Sigmoid colon (tissue), 7 donors: Measurements from ENCODE around the gene TRIM47. TPM values are rescaled to one million over a fixed set of nuclear protein-coding genes. Genes with fewer than 3 reads are reported as not detected.

Source experiments
- DNase-seq: peaks from one replicate; pipeline ENCODE4 v3.0.0-alpha.2; 2019
- H3K27ac ChIP-seq, 4 donors: fragments of 200-600 bp; sonication (generic); one replicate each; pipeline ENCODE4 v1.5.1; 2016 to 2019; ENCODE audit warnings: mild to moderate bottlenecking in 1 of 4
- H3K27me3 ChIP-seq, 3 donors: fragments of 200-600 bp; sonication (generic); one replicate each; pipeline ENCODE4 v1.5.1; 2019; ENCODE audit warnings: mild to moderate bottlenecking in 1 of 3
- H3K36me3 ChIP-seq, 4 donors: fragments of 200-600 bp; sonication (generic); one replicate each; pipeline ENCODE4 v1.5.1; 2016 to 2019
- H3K4me1 ChIP-seq, 4 donors: fragments of 200-600 bp; sonication (generic); one replicate each; pipeline ENCODE4 v1.5.1; 2017 to 2019
- H3K4me3 ChIP-seq, 4 donors: fragments of 200-600 bp; sonication (generic); one replicate each; pipeline ENCODE4 v1.5.1; 2017 to 2019; ENCODE audit warnings: mild to moderate bottlenecking in 2 of 4, moderate library complexity in 1 of 4
- H3K9me3 ChIP-seq, 4 donors: fragments of 200-600 bp in 3 of 4; sonication (generic) in 3 of 4; one replicate each; pipeline versions ENCODE4 v1.5.1 to v1.6.1; 2013 to 2019
- CTCF ChIP-seq, 4 experiments: fragments of 450-650 bp in 3 of 4; fragments of 200-600 bp in 1 of 4; IDR thresholded peaks; one replicate each; pipeline ENCODE4 v1.5.1; 2016 to 2019; ENCODE audit warnings: antibody characterized with exemption in 4 of 4, mild to moderate bottlenecking in 3 of 4, moderate library complexity in 2 of 4
- EP300 ChIP-seq, 4 donors: sonication (generic); formaldehyde crosslinking; IDR thresholded peaks; one replicate each; pipeline ENCODE4 v1.6.1; 2017; ENCODE audit warnings: antibody characterized with exemption in 4 of 4
- POLR2A ChIP-seq, 2 donors: fragments of 450-650 bp; IDR thresholded peaks; one replicate each; pipeline ENCODE4 v1.6.1; 2016; ENCODE audit warnings: antibody characterized with exemption in 2 of 2, mild to moderate bottlenecking in 2 of 2, moderate library complexity in 2 of 2
- POLR2AphosphoS5 ChIP-seq, 4 donors: sonication (generic); formaldehyde crosslinking; IDR thresholded peaks; one replicate each; pipeline ENCODE4 v1.6.1; 2017; ENCODE audit warnings: antibody characterized with exemption in 4 of 4
- WGBS, 2 donors: extraction: QIAGEN DNeasy Blood & Tissue Kit; methylation state at CpG; one replicate each; pipeline ENCODE4 v1.1.7; 2013; 5-methylcytosine and 5-hydroxymethylcytosine counted together
- intact Hi-C: fragments of 100-400 bp; cut with DNase I; formaldehyde crosslinking; loops from one replicate; pipeline ENCODE4 v1.15.1; 2023
- polyA plus RNA-seq, 3 donors: library from polyadenylated mRNA; stranded (reverse); fragments of 200-250 nt; gene quantifications; one replicate each; pipeline ENCODE4 v1.2.3, GENCODE V29; 2013
- total RNA-seq, 4 donors: library from RNA; depleted of rRNA; stranded (reverse); fragments of >200 nt; gene quantifications; one replicate each; pipeline ENCODE4 v1.1.0, GENCODE V29; 2016
- donor health status: healthy with polysubstance abuse.
- donor health status: Bipolar disorder and iron deficiency.
- donor health status: healthy.

The TRIM47 gene
- total and polyA plus RNA-seq, 7 donors, result 27.8 to 41.0 (median 39.0) TPM

DNA sequence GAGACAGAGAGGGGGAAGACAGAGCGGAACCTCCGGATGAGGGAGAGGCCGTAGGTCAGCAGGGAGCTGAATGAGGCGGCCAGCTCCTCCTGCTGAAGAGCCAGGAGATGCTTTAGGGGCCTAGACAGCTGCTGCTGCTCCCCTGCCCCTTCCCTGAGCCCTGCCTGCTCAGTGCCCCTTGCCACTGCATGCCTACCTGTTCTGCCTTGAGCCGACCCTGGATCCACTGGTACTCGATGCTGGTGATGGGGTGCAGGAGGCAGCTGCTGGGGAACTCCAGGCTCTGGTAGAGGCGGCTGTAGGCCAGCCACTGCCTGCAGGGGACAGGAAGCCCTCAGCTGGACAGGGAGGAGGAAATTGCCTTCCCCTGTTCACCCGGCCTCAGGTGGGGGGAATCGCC lies 41.8 kb downstream of the TRIM47 start:
- no peak overlapping the region for H3K27ac ChIP-seq
- TF ChIP-seq POLR2A (IDR thresholded peaks at IDR 0.05), result no peak
- TF ChIP-seq POLR2AphosphoS5 (IDR thresholded peaks at IDR 0.05), result no peak
- no peak for TF ChIP-seq EP300 (IDR thresholded peaks at IDR 0.05)
- no peak for TF ChIP-seq CTCF (IDR thresholded peaks at IDR 0.05)
- intact Hi-C loops, result no loop called here
- no peak for DNase-seq
- H3K4me3 ChIP-seq, result no peak overlapping the region
- H3K9me3 ChIP-seq, result no peaks in the 10 kb centered on the region
- H3K27me3 ChIP-seq, result no peaks in the 10 kb centered on the region
- 78 to 89% methylated on average over 9 of the region's 9 CpGs for WGBS, 2 donors
- H3K4me1 ChIP-seq, result peaks cover 0 to 13% (median 10%) of the 10 kb centered on the region in 4 donors
- peaks cover 0 to 35% (median 0%) of the 10 kb centered on the region in 4 donors for H3K36me3 ChIP-seq

DNA sequence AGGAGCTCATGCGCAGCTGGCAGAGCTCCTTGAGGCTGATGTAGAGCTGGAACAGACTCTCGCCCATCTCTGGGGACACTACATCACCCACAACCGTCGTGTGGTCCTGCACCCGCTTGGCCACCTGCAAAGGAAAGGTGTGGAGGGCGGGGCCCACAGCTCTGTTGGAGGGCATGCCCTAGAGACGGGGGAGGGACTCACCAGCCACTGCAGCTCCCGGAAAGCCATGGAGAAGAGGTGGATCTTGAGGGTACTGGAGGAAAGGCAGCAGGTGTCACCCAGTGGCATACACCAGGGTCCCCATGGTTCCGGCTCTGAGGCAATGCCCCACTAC lies 42.8 kb downstream of the TRIM47 start:
- 62 to 86% methylated on average over 9 of the region's 9 CpGs for WGBS, 2 donors

DNA sequence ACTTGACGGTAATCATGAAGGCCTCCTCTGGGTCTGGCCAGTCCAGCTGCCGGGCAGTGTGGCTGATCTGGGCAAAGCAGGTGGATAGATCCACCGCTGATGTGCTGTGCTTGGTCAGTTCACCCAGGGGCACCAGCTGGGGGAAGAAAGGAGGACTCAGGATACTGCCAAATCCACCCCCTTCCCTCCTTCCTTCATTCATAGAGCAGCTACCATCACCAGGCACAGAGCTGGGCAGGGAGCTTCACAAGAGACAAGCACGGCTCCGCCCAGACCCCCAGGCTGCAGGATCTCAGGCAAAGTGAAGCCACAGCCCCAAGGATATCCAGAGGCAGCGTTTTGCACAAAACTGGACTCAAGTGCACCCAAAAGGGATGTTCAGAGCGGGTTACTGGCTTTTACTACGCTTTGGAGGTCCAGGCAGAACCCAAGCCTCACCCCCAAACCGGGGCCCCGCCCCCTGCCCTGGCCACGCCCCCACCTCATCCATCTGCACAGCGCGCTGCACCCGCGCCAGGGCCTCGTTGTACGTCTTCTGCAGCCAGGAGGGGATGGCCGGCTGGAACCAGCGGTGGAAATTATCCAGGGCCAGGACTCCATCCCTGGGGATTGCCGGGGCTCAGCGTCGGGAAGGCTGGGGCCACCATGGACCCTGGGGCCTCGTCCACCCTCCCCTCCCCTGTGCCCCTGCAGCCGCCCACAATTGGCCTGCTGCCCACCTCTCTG lies 43.3 kb downstream of the TRIM47 start:
- Histone ChIP-seq H3K9me3 (no peaks in the 10 kb centered on the region), H3K4me1 (peaks cover 0 to 13% (median 10%) of the 10 kb centered on the region in 4 donors), H3K36me3 (peaks cover 0 to 41% (median 0%) of the 10 kb centered on the region in 4 donors), H3K27me3 (no peaks in the 10 kb centered on the region), H3K4me3 (peak overlapping the region in 1 of 4 donors; percentile 22), H3K27ac (peak overlapping the region in 2 of 4 donors; percentile 17 to 45)
- intact Hi-C loops, result no loop called here
- no peak for DNase-seq
- TF ChIP-seq EP300 (IDR thresholded peaks at IDR 0.05) (no peak), CTCF (IDR thresholded peaks at IDR 0.05) (no peak), POLR2AphosphoS5 (IDR thresholded peaks at IDR 0.05) (no peak), POLR2A (IDR thresholded peaks at IDR 0.05) (no peak)
- 76 to 80% methylated on average over 24 of the region's 24 CpGs for WGBS, 2 donors

More for the DNA sequence above, 42.8 kb downstream of the TRIM47 start:
- Histone ChIP-seq H3K4me1 (peaks cover 0 to 13% (median 10%) of the 10 kb centered on the region in 4 donors), H3K4me3 (peak overlapping the region in 1 of 4 donors; percentile 22), H3K27ac (peak overlapping the region in 2 of 4 donors; percentile 17 to 45), H3K9me3 (no peaks in the 10 kb centered on the region), H3K36me3 (peaks cover 0 to 41% (median 0%) of the 10 kb centered on the region in 4 donors), H3K27me3 (no peaks in the 10 kb centered on the region)
- intact Hi-C loops, result no loop called here
- no peak for DNase-seq
- TF ChIP-seq POLR2A (IDR thresholded peaks at IDR 0.05) (no peak), CTCF (IDR thresholded peaks at IDR 0.05) (no peak), POLR2AphosphoS5 (IDR thresholded peaks at IDR 0.05) (no peak), EP300 (IDR thresholded peaks at IDR 0.05) (no peak)

GRCh38 chr17:75834279-75834920 lies 44.0 kb downstream of the TRIM47 start:
- H3K27ac ChIP-seq, result no peak overlapping the region
- peaks cover 0 to 36% (median 0%) of the 10 kb centered on the region in 4 donors for H3K36me3 ChIP-seq
- intact Hi-C loops, result no loop called here

More at GRCh38 chr17:75834279-75834920, 44.0 kb downstream of the TRIM47 start:
- Histone ChIP-seq H3K4me3 (no peak overlapping the region), H3K9me3 (no peaks in the 10 kb centered on the region), H3K27me3 (no peaks in the 10 kb centered on the region), H3K4me1 (peaks cover 0 to 13% (median 10%) of the 10 kb centered on the region in 4 donors)
- TF ChIP-seq CTCF (IDR thresholded peaks at IDR 0.05) (no peak), EP300 (IDR thresholded peaks at IDR 0.05) (no peak), POLR2AphosphoS5 (IDR thresholded peaks at IDR 0.05) (no peak)
- no peak for DNase-seq
- 85 to 92% methylated on average over 25 of the region's 25 CpGs for WGBS, 2 donors
